ENCODE results near the gene ZDHHC18. TPM values are rescaled to one million over a fixed set of nuclear protein-coding genes. Genes with fewer than 3 reads are reported as not detected.

The ZDHHC18 gene
- total RNA-seq, 1 experiment from 2014 or later = 27.9 TPM

GRCh38 chr1:26897351-26897750, 70.9 kb downstream of the ZDHHC18 start:
- CTCF ChIA-PET = interaction anchor here (0.6 to 1.4 kb wide), 3 partner anchors 10 to 77 kb away, joined by 3 to 6 read pairs (median 4); no protein-coding TSS in a partner anchor
- POLR2A ChIA-PET (ENCODE audit: low non-redundant PET) = no interaction called here
- no peak for TF ChIP-seq EZH2 (IDR thresholded peaks at IDR 0.05; ENCODE audit: borderline replicate concordance, low read depth, low read length, poor library complexity, severe bottlenecking)
- no peak for TF ChIP-seq CTCF (conservative IDR thresholded peaks at IDR 0.05; ENCODE audit: low read depth, low read length)
- intact Hi-C loops (cut with micrococcal nuclease; ENCODE audit: unreplicated experiment) = no loop called here
- Histone ChIP-seq H3K4me1 (ENCODE audit: insufficient read depth, low read length, poor library complexity, severe bottlenecking) (peaks cover 7% of the 10 kb centered on the region), H3K4me3 (ENCODE audit: low read depth, low read length, poor library complexity, severe bottlenecking) (no peak overlapping the region), H3K9me3 (ENCODE audit: low read depth, low read length, poor library complexity, severe bottlenecking) (no peaks in the 10 kb centered on the region), H3K27ac (ENCODE audit: low read depth, low read length, poor library complexity, severe bottlenecking) (no peak overlapping the region), H3K27me3 (replicated peaks; ENCODE audit: insufficient read depth, low read depth, low read length, poor library complexity) (no peaks in the 10 kb centered on the region), H3K36me3 (ENCODE audit: insufficient read depth, low read length, poor library complexity, severe bottlenecking) (peaks cover 17% of the 10 kb centered on the region)
- no TSS peak for BruUV-seq (replicated peaks)
- DNase-seq (ENCODE audit: low spot score) = no peak

GRCh38 chr1:26900001-26900814, 73.7 kb downstream of the ZDHHC18 start, which contains the start of gene GPATCH3:
Gene GPATCH3, minus strand, starts transcription at chr1:26900467. Its CDS starts 25 bp downstream, at chr1:26900442.
- DNase-seq (ENCODE audit: low spot score) = peak; percentile 95
- H3K4me3 ChIP-seq (ENCODE audit: low read depth, low read length, poor library complexity, severe bottlenecking) = peak within 1 kb of the TSS; percentile 78
- intact Hi-C loops (cut with micrococcal nuclease; ENCODE audit: unreplicated experiment) = no loop called here

More at GRCh38 chr1:26900001-26900814, 73.7 kb downstream of the ZDHHC18 start, which contains the start of gene GPATCH3:
- H3K9me3 ChIP-seq (ENCODE audit: low read depth, low read length, poor library complexity, severe bottlenecking) = no peaks in the 10 kb centered on the region
- POLR2A ChIA-PET (ENCODE audit: low non-redundant PET) = interaction anchor here (0.6 to 1.1 kb wide), 2 partner anchors 10 to 32 kb away, joined by 8 to 12 read pairs; partner anchors contain the start of gene GPN2
- peaks cover 3% of the 10 kb centered on the region for H3K36me3 ChIP-seq (ENCODE audit: insufficient read depth, low read length, poor library complexity, severe bottlenecking)
- H3K4me1 ChIP-seq (ENCODE audit: insufficient read depth, low read length, poor library complexity, severe bottlenecking) = peaks cover 7% of the 10 kb centered on the region
- BruUV-seq (replicated peaks) = TSS peak; percentile 75
- peak within 1 kb of the TSS; percentile 73 for H3K27ac ChIP-seq (ENCODE audit: low read depth, low read length, poor library complexity, severe bottlenecking)
- TF ChIP-seq CTCF (conservative IDR thresholded peaks at IDR 0.05; ENCODE audit: low read depth, low read length) (no peak), EZH2 (IDR thresholded peaks at IDR 0.05; ENCODE audit: borderline replicate concordance, low read depth, low read length, poor library complexity, severe bottlenecking) (no peak)
- no peaks in the 10 kb centered on the region for H3K27me3 ChIP-seq (replicated peaks; ENCODE audit: insufficient read depth, low read depth, low read length, poor library complexity)
- CTCF ChIA-PET = no interaction called here
